Activated CD4-positive, alpha-beta memory T cell treated with anti-CD3 and anti-CD28 coated beads, Interleukin-2, amount 10 ng/mL, durations not matched to agents 7 days and 5 days (primary cell): ENCODE data around the gene HSPA1B. TPM values are rescaled to one million over a fixed set of nuclear protein-coding genes. Genes with fewer than 3 reads are reported as not detected.
"Not testable (repeated sequence)": the region's sequence is repeated elsewhere in the genome, so short reads cannot be mapped to it uniquely, and the experiment has no call there.

Experiments
- CTCF ChIA-PET: fragments of 350-600 bp; sonication (Branson Sonifier 250); formaldehyde crosslinking; loops from one replicate; lab custom pipeline; 2021; ENCODE audit warnings: antibody characterized with exemption, inconsistent platforms; lab: Charles Lee
- POLR2A ChIA-PET: fragments of 350-600 bp; sonication (Branson Sonifier 250); formaldehyde crosslinking; loops from one replicate; lab custom pipeline; 2021; ENCODE audit warnings: antibody characterized with exemption; lab: Charles Lee
- DNase-seq: peaks from one replicate; pipeline ENCODE4 v3.0.0-alpha.2; 2020
- H3K27ac Mint-ChIP-seq: one replicate; pipeline ENCODE4 v1.8.0; 2021; ENCODE audit warnings: mild to moderate bottlenecking, mixed read lengths
- H3K27me3 Mint-ChIP-seq: one replicate; pipeline ENCODE4 v1.8.0; 2021; ENCODE audit warnings: mixed read lengths
- H3K36me3 Mint-ChIP-seq: one replicate; pipeline ENCODE4 v1.8.0; 2021; ENCODE audit warnings: low read depth, mixed read lengths
- H3K4me1 Mint-ChIP-seq: one replicate; pipeline ENCODE4 v1.8.0; 2021; ENCODE audit warnings: mixed read lengths
- H3K4me3 Mint-ChIP-seq: one replicate; pipeline ENCODE4 v1.8.0; 2021; ENCODE audit warnings: mild to moderate bottlenecking, mixed read lengths
- H3K9me3 Mint-ChIP-seq: one replicate; pipeline ENCODE4 v1.8.0; 2021; ENCODE audit warnings: mixed read lengths
- total RNA-seq, 2 experiments: library from RNA; stranded (reverse); gene quantifications; one replicate each; pipeline ENCODE4 v1.2.3, GENCODE V29; 2021

Gene HSPA1B
- total RNA-seq, 2 experiments from 2014 or later = 60.6 to 62.6 TPM

DNA sequence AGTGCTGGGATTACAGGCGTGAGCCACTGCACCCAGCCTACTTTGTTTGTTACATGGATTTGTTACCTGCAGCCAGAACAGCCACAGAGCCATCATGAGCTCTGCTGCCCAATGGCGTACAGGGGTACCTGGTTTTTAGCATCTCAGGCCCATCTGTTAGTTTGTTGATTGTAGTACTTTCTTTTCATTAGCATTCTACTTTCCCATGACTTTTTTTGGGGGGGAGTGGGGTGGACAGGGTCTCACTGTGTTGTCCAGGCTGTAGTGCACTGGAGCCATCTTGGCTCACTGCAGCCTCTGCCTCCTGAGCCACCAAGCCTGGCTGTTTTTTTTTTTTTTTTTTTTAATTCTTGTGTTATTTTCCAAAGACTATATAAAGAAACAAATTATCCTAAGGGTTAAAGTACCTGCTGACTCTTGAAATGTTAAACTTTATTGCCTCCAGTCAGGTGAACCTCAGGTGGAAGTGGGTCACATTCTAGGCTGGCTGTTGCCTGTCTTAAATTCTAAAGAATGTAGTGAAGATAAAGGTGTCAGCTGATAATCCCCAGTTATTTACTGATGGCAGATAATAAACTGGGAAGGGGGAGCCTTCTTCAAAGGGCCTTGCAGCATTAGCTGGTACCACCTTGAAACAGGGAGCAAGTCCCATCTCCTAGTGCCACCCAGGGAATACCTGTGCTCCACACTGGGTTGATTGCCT, 19.9 kb downstream of the HSPA1B start:
- Mint-ChIP-seq H3K4me3 (no peak overlapping the region), H3K4me1 (no peaks in the 10 kb centered on the region), H3K9me3 (no peaks in the 10 kb centered on the region), H3K27ac (no peak overlapping the region), H3K36me3 (peaks cover 6% of the 10 kb centered on the region), H3K27me3 (no peaks in the 10 kb centered on the region)
- POLR2A ChIA-PET = interaction anchor here (0.8 kb wide), 1 partner anchor 9 kb away, joined by 3 read pairs; no protein-coding TSS in a partner anchor
- CTCF ChIA-PET = interaction anchor here (0.5 kb wide), 1 partner anchor 61 kb away, joined by 3 read pairs; no protein-coding TSS in a partner anchor
- no peak for DNase-seq

DNA sequence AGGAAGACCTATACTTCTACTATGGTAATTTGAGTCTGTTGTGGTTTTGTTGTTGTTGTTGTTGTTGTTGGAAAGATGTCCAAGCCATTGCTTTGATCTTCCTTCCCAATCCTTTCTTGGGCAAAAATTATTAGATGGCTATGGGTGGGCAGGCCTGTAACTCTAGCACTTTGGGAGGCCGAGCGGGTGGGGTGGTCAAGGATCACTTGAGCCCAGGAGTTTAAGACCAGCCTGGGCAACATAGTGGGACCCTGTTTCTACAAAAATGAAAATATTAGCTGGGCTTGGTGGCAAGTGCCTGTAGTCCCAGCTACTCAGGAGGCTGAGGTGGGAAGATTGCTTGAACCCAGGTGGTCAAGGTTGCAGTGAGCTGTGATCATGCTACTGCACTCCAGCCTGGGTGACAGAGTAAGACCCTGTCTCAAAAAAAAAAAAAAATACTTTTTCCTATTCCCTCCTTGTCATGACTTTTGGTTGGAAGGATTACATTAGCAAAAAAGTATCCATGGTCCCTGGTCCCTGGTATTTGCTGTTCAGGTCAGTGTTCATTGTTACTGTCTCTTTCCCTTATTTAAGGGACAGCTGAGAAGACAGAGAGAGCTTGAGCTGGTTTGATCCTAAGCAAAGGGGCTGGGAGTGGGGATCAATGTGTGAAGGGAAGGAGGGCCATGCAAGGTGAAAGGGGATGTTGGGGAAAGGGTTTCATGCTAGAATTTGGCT, 23.4 kb downstream of the HSPA1B start:
- Mint-ChIP-seq H3K27ac (no peak overlapping the region), H3K4me3 (no peak overlapping the region), H3K36me3 (peaks cover 6% of the 10 kb centered on the region), H3K27me3 (no peaks in the 10 kb centered on the region), H3K4me1 (no peaks in the 10 kb centered on the region), H3K9me3 (peaks cover 6% of the 10 kb centered on the region)
- no peak for DNase-seq
- POLR2A ChIA-PET = no interaction called here
- CTCF ChIA-PET = no interaction called here

GRCh38 chr6:31851485-31851832, 23.9 kb downstream of the HSPA1B start:
- Mint-ChIP-seq H3K36me3 (peaks cover 6% of the 10 kb centered on the region), H3K27me3 (no peaks in the 10 kb centered on the region), H3K4me3 (no peak overlapping the region), H3K9me3 (peaks cover 6% of the 10 kb centered on the region), H3K4me1 (no peaks in the 10 kb centered on the region), H3K27ac (no peak overlapping the region)
- POLR2A ChIA-PET = interaction anchor here (1.4 kb wide), 1 partner anchor 16 kb away, joined by 6 read pairs; no protein-coding TSS in a partner anchor
- DNase-seq = no peak
- CTCF ChIA-PET = interaction anchor here (0.6 kb wide), 1 partner anchor 203 kb away, joined by 3 read pairs; no protein-coding TSS in a partner anchor

DNA sequence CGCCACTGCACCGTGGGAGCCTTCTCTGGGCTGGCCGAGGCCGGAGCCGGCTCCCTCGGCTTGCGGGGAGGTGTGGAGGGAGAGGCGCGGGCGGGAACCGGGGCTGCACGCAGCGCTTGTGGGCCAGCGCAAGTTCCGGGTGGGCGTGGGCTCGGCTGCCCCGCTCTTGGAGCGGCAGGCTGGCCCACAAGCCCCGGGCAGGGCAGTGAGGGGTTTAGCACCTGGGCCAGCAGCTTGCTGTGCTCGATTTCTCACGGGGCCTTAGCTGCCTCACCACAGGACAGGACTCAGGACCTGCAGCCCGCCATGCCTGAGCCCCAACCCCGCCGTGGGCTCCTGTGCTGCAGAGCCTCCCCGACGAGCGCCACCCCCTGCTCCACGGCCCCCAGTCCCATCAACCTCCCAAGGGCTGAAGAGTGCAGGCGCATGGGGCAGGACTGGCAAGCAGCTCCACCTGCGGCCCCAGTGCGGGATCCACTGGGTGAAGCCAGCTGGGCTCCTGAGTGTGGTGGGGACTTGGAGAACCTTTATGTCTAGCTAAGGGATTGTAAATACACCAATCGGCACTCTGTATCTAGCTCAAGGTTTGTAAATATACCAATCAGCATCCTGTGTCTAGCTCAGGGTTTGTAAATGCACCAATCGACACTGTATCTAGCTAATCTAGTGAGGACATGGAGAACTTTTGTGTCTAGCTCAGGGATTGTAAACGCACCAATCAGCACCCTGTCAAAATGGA, 24.6 kb downstream of the HSPA1B start:
- POLR2A ChIA-PET = interaction anchor here (1.4 kb wide), 1 partner anchor 17 kb away, joined by 6 read pairs; no protein-coding TSS in a partner anchor
- not testable (repeated sequence) for H3K4me3 Mint-ChIP-seq, H3K27ac Mint-ChIP-seq, H3K27me3 Mint-ChIP-seq, H3K36me3 Mint-ChIP-seq, H3K4me1 Mint-ChIP-seq, H3K9me3 Mint-ChIP-seq, DNase-seq
- CTCF ChIA-PET = interaction anchor here (0.6 kb wide), 1 partner anchor 204 kb away, joined by 3 read pairs; no protein-coding TSS in a partner anchor

DNA sequence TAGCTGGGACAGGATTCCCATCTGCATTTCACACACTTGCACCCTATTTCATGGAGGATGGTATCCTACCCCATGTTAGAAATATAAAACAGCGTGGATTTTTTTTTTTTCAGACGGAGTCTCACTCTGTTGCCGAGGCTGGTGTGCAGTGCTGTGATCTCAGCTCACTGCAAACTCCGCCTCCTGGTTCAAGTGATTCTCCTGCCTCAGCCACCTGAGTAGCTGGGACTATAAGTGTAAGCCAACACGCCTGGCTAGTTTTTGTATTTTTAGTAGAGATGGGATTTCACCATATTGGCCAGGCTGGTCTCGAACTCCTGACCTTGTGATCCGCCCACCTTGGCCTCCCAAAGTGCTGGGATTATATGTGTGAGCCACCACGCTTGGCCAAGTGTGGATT, 30.2 kb downstream of the HSPA1B start:
- DNase-seq, H3K27ac Mint-ChIP-seq, H3K9me3 Mint-ChIP-seq, CTCF ChIA-PET, H3K27me3 Mint-ChIP-seq, POLR2A ChIA-PET, H3K4me3 Mint-ChIP-seq: not testable (repeated sequence)
- peaks cover 13% of the 10 kb centered on the region for H3K36me3 Mint-ChIP-seq
- peaks cover 16% of the 10 kb centered on the region for H3K4me1 Mint-ChIP-seq

- DNase-seq = no peak
- peaks cover 10% of the 10 kb centered on the region for H3K36me3 Mint-ChIP-seq
- H3K4me3 Mint-ChIP-seq = no peak overlapping the region
- peaks cover 18% of the 10 kb centered on the region for H3K4me1 Mint-ChIP-seq
- no peak overlapping the region for H3K27ac Mint-ChIP-seq
- H3K9me3 Mint-ChIP-seq = no peaks in the 10 kb centered on the region
- POLR2A ChIA-PET = interaction anchor here (1.4 kb wide), 1 partner anchor 19 kb away, joined by 3 read pairs; no protein-coding TSS in a partner anchor
- H3K27me3 Mint-ChIP-seq = no peaks in the 10 kb centered on the region
- CTCF ChIA-PET = no interaction called here
Observed at GRCh38 chr6:31858707-31859106, 31.2 kb downstream of the HSPA1B start.

- Mint-ChIP-seq H3K27ac (no peak overlapping the region), H3K36me3 (peaks cover 10% of the 10 kb centered on the region), H3K4me3 (no peak overlapping the region), H3K4me1 (peaks cover 22% of the 10 kb centered on the region), H3K9me3 (no peaks in the 10 kb centered on the region), H3K27me3 (no peaks in the 10 kb centered on the region)
- ChIA-PET CTCF (no interaction called here), POLR2A (interaction anchor here (1.4 kb wide), 1 partner anchor 20 kb away, joined by 3 read pairs; no protein-coding TSS in a partner anchor)
- no peak for DNase-seq
Observed at GRCh38 chr6:31859923-31860322, 32.4 kb downstream of the HSPA1B start.

- DNase-seq = no peak
- ChIA-PET POLR2A (no interaction called here), CTCF (no interaction called here)
- H3K9me3 Mint-ChIP-seq = no peaks in the 10 kb centered on the region
- peaks cover 23% of the 10 kb centered on the region for H3K4me1 Mint-ChIP-seq
- no peaks in the 10 kb centered on the region for H3K27me3 Mint-ChIP-seq
- H3K27ac Mint-ChIP-seq = no peak overlapping the region
- H3K36me3 Mint-ChIP-seq = peaks cover 10% of the 10 kb centered on the region
- H3K4me3 Mint-ChIP-seq = no peak overlapping the region
Observed at GRCh38 chr6:31860349-31860748, 32.8 kb downstream of the HSPA1B start.

- Mint-ChIP-seq H3K27ac (no peak overlapping the region), H3K36me3 (peaks cover 10% of the 10 kb centered on the region), H3K4me1 (peaks cover 23% of the 10 kb centered on the region), H3K4me3 (no peak overlapping the region), H3K9me3 (no peaks in the 10 kb centered on the region), H3K27me3 (no peaks in the 10 kb centered on the region)
- no peak for DNase-seq
- CTCF ChIA-PET = no interaction called here
- POLR2A ChIA-PET = no interaction called here
Observed at GRCh38 chr6:31861150-31861549, 33.6 kb downstream of the HSPA1B start.

DNA sequence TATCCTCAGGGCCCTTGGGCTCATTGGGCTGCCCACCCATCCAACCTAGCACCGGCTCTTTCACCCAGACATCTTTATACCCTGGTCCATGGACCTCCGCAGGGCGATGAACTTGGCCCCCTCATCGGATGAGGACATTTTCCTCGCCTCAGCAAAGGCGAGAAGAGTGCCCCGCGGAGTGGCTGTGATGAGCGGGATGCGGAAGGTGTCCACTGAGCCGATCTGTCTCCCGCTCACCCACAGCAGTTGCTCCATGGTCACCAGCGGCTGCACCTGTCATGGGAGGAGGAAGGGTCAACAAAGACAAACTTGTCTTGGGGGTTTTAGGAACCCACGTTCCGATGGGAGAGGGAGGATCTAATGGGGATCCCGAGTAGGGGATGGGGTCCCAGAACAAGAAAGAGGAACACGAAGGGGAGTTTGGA, 34.4 kb downstream of the HSPA1B start:
- Mint-ChIP-seq H3K4me1 (peaks cover 23% of the 10 kb centered on the region), H3K36me3 (peaks cover 10% of the 10 kb centered on the region), H3K4me3 (peak overlapping the region; percentile 89), H3K27ac (peak overlapping the region; percentile 66), H3K27me3 (no peaks in the 10 kb centered on the region), H3K9me3 (no peaks in the 10 kb centered on the region)
- no peak for DNase-seq
- POLR2A ChIA-PET = interaction anchor here (1.4 to 3.4 kb wide), 5 partner anchors 27 to 321 kb away, joined by 6 to 18 read pairs (median 8); partner anchors contain the start of genes DDX39B, DXO and GPANK1
- CTCF ChIA-PET = interaction anchor here (0.7 to 1.7 kb wide), 6 partner anchors 32 to 369 kb away, joined by 3 to 12 read pairs (median 5); partner anchors contain the start of genes BAG6 and LY6G5C

- ChIA-PET POLR2A (interaction anchor here (0.7 to 3.4 kb wide), 16 partner anchors 23 to 321 kb away, joined by 3 to 18 read pairs (median 5); partner anchors contain the start of genes ABHD16A, BAG6, DDX39B and DXO), CTCF (interaction anchor here (0.7 to 2.6 kb wide), 20 partner anchors 13 to 370 kb away, joined by 3 to 14 read pairs (median 5); partner anchors contain the start of genes BAG6, CSNK2B, DDX39B and DXO)
- H3K36me3 Mint-ChIP-seq = peaks cover 10% of the 10 kb centered on the region
- H3K9me3 Mint-ChIP-seq = no peaks in the 10 kb centered on the region
- DNase-seq = peak; percentile 100
- H3K27me3 Mint-ChIP-seq = no peaks in the 10 kb centered on the region
- peak within 1 kb of the TSS; percentile 66 for H3K27ac Mint-ChIP-seq
- H3K4me1 Mint-ChIP-seq = peaks cover 23% of the 10 kb centered on the region
- peak within 1 kb of the TSS; percentile 89 for H3K4me3 Mint-ChIP-seq
Observed at GRCh38 chr6:31862344-31863235, 35.1 kb downstream of the HSPA1B start, which contains the start of gene NEU1. Gene NEU1, minus strand, starts transcription at chr6:31862821. Its CDS starts 45 bp downstream, at chr6:31862776.
